Neural progenitor cell (in vitro differentiated cells): ENCODE results near the gene TRABD. TPM values are rescaled to one million over a fixed set of nuclear protein-coding genes. Genes with fewer than 3 reads are reported as not detected.

ENCODE experiments used
- DNase-seq: peaks from one replicate; pipeline ENCODE4 v3.0.0-alpha.2; 2016; ENCODE audit warnings: low spot score
- H2AFZ ChIP-seq: fragments of 200-600 bp; sonication (generic); replicated peaks from 2 replicates; pipeline ENCODE4 v1.6.1; 2016; ENCODE audit warnings: antibody characterized with exemption
- H3F3A ChIP-seq: fragments of 200-600 bp; sonication (generic); 2 replicates; pipeline ENCODE4 v1.6.1; 2016; ENCODE audit warnings: antibody characterized with exemption, low read depth
- H3K27ac ChIP-seq: fragments of 200-600 bp; sonication (generic); 2 replicates; pipeline ENCODE4 v1.5.1; 2016; ENCODE audit warnings: mild to moderate bottlenecking
- H3K27me3 ChIP-seq: fragments of 200-600 bp; sonication (generic); 2 replicates; pipeline ENCODE4 v1.6.1; 2016; ENCODE audit warnings: mild to moderate bottlenecking, moderate library complexity
- H3K36me3 ChIP-seq: fragments of 200-600 bp; sonication (generic); 2 replicates; pipeline ENCODE4 v1.5.1; 2016
- H3K4me1 ChIP-seq: fragments of 200-600 bp; sonication (generic); 2 replicates; pipeline ENCODE4 v1.6.1; 2016; ENCODE audit warnings: mixed run types
- H3K4me2 ChIP-seq: fragments of 200-600 bp; sonication (generic); 2 replicates; pipeline ENCODE4 v1.6.1; 2016
- H3K4me3 ChIP-seq: fragments of 200-600 bp; sonication (generic); 2 replicates; pipeline ENCODE4 v1.5.1; 2016
- H3K79me2 ChIP-seq: fragments of 200-600 bp; sonication (generic); 2 replicates; pipeline ENCODE4 v1.6.1; 2016; ENCODE audit warnings: low read depth
- H3K9ac ChIP-seq: fragments of 200-600 bp; sonication (generic); 2 replicates; pipeline ENCODE4 v1.6.1; 2016
- H3K9me3 ChIP-seq: fragments of 200-600 bp; sonication (generic); 2 replicates; pipeline ENCODE4 v1.5.1; 2016; ENCODE audit warnings: low read depth
- H4K20me1 ChIP-seq: fragments of 200-600 bp; sonication (generic); 2 replicates; pipeline ENCODE4 v1.6.1; 2016; ENCODE audit warnings: low read depth
- H3K27ac Mint-ChIP-seq: 3 replicates; pipeline ENCODE4 v1.8.0; 2021; ENCODE audit warnings: mixed read lengths
- H3K27me3 Mint-ChIP-seq: 2 replicates; pipeline ENCODE4 v1.8.0; 2022; ENCODE audit warnings: low read depth, mild to moderate bottlenecking, inconsistent platforms, moderate library complexity, mixed read lengths; ENCODE audit not compliant: insufficient read depth
- H3K36me3 Mint-ChIP-seq: 3 replicates; pipeline ENCODE4 v1.8.0; 2021; ENCODE audit warnings: mixed read lengths
- H3K4me1 Mint-ChIP-seq: 3 replicates; pipeline ENCODE4 v1.8.0; 2021; ENCODE audit warnings: mixed read lengths
- H3K4me3 Mint-ChIP-seq: 3 replicates; pipeline ENCODE4 v1.8.0; 2021; ENCODE audit warnings: mild to moderate bottlenecking, moderate library complexity, mixed read lengths
- H3K9me3 Mint-ChIP-seq: 3 replicates; pipeline ENCODE4 v1.8.0; 2020; ENCODE audit warnings: mixed read lengths
- EZH2 ChIP-seq: fragments of 200-600 bp; sonication (generic); IDR thresholded peaks from 2 replicates; pipeline ENCODE4 v1.6.1; 2017; ENCODE audit warnings: antibody characterized with exemption, mild to moderate bottlenecking, moderate library complexity
- EZH2phosphoT487 ChIP-seq: fragments of 200-600 bp; sonication (generic); IDR thresholded peaks from 2 replicates; pipeline ENCODE4 v1.6.1; 2017; ENCODE audit warnings: antibody characterized with exemption
- total RNA-seq: library from RNA; depleted of rRNA; stranded (reverse); fragments of >200 nt; gene quantifications from 2 replicates; pipeline ENCODE4 v1.2.3, GENCODE V29; 2015; ENCODE audit warnings: low replicate concordance
- TF ChIP-seq, protein P1 (sequence below): fragments of 200-600 bp; sonication (generic); IDR thresholded peaks from 2 replicates; pipeline ENCODE4 v1.5.1; 2017; ENCODE audit warnings: antibody characterized with exemption, mild to moderate bottlenecking

The TRABD gene
- total RNA-seq, 1 donor from 2014 or later, result 15.4 TPM

DNA sequence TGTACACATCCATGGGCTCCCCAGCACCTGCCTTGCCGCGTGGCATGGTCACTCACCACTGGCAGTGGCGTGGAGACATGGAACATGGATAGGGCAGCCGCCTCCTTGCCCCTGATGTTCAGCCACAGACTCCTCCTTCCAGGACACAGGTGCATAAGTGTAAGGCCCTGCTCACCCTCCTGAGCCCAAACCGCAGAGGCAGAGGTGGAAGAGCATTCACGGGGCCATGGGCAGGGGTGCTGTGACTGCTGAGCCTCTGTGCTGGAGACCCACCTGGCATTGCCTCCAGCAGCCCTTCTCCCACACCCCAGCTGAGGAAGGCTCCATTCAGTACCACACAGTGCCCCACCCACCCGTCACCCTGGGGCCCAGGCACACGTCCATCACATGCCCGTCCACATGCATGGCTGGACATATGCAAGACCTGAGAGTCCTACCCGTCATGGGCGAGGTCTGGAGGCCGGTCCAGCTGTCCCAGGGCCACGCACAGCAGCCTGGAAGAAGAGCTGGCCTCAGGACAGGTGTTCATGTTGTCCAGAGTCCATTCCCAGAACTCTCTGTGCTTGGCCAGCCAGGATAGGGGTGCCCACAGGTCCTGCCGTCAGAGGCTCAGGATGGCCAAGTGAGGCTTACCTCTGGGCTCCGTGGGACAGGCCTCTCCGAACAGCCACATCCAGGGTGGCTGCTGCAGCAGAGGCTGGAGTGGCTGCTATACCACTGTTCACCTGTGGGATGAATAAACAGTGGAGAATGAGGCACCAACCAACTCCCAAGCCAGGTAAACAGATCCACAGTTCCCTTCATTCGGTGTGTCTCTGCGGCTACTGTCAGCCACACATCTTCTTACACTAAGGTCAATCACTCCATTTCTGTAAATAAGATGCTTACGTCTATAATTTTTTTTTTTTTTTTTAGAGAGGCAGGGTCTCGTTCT lies 60.8 kb downstream of the TRABD start:
- H3K79me2 ChIP-seq, result peaks cover 42% of the 10 kb centered on the region
- no peak overlapping the region for H3K4me3 ChIP-seq
- TF ChIP-seq EZH2phosphoT487, result no peak
- no peak for TF ChIP-seq EZH2
- TF ChIP-seq, protein P1, sequence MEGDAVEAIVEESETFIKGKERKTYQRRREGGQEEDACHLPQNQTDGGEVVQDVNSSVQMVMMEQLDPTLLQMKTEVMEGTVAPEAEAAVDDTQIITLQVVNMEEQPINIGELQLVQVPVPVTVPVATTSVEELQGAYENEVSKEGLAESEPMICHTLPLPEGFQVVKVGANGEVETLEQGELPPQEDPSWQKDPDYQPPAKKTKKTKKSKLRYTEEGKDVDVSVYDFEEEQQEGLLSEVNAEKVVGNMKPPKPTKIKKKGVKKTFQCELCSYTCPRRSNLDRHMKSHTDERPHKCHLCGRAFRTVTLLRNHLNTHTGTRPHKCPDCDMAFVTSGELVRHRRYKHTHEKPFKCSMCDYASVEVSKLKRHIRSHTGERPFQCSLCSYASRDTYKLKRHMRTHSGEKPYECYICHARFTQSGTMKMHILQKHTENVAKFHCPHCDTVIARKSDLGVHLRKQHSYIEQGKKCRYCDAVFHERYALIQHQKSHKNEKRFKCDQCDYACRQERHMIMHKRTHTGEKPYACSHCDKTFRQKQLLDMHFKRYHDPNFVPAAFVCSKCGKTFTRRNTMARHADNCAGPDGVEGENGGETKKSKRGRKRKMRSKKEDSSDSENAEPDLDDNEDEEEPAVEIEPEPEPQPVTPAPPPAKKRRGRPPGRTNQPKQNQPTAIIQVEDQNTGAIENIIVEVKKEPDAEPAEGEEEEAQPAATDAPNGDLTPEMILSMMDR, result no peak
- no peaks in the 10 kb centered on the region for H3K27me3 ChIP-seq
- peak overlapping the region; percentile 93 for H3K4me2 ChIP-seq
- H3F3A ChIP-seq, result peaks cover 35% of the 10 kb centered on the region
- H3K9me3 ChIP-seq, result no peaks in the 10 kb centered on the region
- no peak overlapping the region for H3K27ac ChIP-seq
- Mint-ChIP-seq H3K9me3 (no peaks in the 10 kb centered on the region), H3K4me3 (peak overlapping the region; percentile 100), H3K27ac (no peak overlapping the region), H3K4me1 (peaks cover 30% of the 10 kb centered on the region), H3K36me3 (peaks cover 2% of the 10 kb centered on the region), H3K27me3 (peaks cover 4% of the 10 kb centered on the region)
- H3K9ac ChIP-seq, result no peak overlapping the region
- peaks cover 44% of the 10 kb centered on the region for H4K20me1 ChIP-seq
- H3K36me3 ChIP-seq, result no peaks in the 10 kb centered on the region
- DNase-seq, result no peak
- H3K4me1 ChIP-seq, result peaks cover 19% of the 10 kb centered on the region
- H2AFZ ChIP-seq, result no peak overlapping the region

DNA sequence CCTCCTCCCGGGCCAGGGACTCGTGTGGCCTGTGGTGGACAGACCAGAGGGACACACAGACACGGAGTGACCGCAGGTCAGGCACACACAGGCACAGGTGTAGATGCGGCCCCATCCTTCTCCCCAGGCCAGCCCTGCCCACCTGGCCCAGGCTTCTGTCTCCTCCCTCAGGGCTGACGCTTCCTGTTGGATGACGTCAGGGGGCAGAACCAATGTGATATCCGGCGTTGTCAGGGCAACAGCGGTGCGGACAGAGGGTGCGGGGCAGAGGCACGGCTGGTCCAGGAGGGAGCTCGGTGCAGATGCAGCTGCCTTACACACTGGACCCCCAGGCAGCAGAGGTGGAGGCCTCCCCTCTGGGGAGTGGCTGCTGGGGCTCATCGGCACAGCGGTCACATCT lies 62.0 kb downstream of the TRABD start:
- TF ChIP-seq EZH2phosphoT487 (no peak), EZH2 (no peak)
- TF ChIP-seq, protein P1, result no peak
- peaks cover 30% of the 10 kb centered on the region for H3K79me2 ChIP-seq
- H3K27me3 ChIP-seq, result no peaks in the 10 kb centered on the region
- H3K4me3 Mint-ChIP-seq, result peak overlapping the region; percentile 71
- peaks cover 2% of the 10 kb centered on the region for H3K36me3 Mint-ChIP-seq
- no peak overlapping the region for H3K27ac ChIP-seq
- H2AFZ ChIP-seq, result no peak overlapping the region
- no peak overlapping the region for H3K4me2 ChIP-seq
- no peaks in the 10 kb centered on the region for H3K36me3 ChIP-seq
- peaks cover 4% of the 10 kb centered on the region for H3K27me3 Mint-ChIP-seq
- H3K4me1 ChIP-seq, result peaks cover 17% of the 10 kb centered on the region
- peak; percentile 66 for DNase-seq
- H3K4me1 Mint-ChIP-seq, result peaks cover 22% of the 10 kb centered on the region
- peaks cover 38% of the 10 kb centered on the region for H3F3A ChIP-seq
- H3K4me3 ChIP-seq, result no peak overlapping the region
- no peaks in the 10 kb centered on the region for H3K9me3 Mint-ChIP-seq
- H3K9ac ChIP-seq, result no peak overlapping the region
- H3K27ac Mint-ChIP-seq, result peak overlapping the region; percentile 60
- no peaks in the 10 kb centered on the region for H3K9me3 ChIP-seq
- H4K20me1 ChIP-seq, result peaks cover 45% of the 10 kb centered on the region

DNA sequence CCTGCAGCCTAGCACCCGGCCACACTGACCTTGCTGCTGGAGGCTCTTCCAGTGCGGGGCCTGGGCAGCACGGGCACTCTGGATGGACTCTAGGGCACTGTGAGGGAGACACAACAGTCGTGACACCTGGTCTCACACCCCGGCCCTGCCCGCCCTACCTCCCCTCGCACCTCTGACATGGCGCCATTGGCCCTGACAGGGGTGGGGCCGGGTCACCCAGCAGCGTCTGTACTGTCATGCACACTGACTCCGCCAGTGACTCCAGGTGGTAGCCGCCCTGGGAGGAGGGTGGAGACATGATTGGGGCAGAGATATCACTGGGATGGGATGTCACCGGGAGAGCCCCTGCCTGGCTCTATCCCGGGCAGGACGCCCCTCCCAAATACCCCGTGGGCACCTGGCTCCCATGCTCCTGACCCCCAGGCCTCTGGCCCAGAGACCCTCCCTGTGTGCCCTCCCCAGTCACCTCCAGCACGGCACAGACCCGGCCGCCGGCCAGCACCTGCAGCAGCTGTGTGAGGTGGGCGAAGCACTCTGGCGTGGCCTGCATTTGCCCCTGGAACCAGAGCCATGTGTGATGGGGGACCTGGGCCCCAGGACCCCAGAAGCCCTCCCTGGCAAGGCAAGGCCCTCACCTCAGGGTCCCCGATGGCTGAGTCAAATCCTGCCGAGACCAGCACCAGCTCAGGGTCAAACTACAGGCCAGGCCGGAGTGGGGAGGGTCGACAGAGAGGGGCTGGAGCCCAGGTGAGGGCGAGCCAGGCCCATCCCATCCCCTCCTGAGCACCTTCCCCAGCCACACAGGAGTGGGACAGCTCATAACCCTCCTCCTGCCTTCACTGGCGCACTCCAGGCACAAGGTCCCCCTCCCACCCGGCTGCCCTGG lies 62.7 kb downstream of the TRABD start:
- no peak overlapping the region for H2AFZ ChIP-seq
- H3K27ac ChIP-seq, result no peak overlapping the region
- H3K4me3 ChIP-seq, result no peak overlapping the region
- no peak overlapping the region for H3K4me2 ChIP-seq
- TF ChIP-seq, protein P1, result no peak
- no peak for TF ChIP-seq EZH2
- TF ChIP-seq EZH2phosphoT487, result no peak
- no peaks in the 10 kb centered on the region for H3K36me3 ChIP-seq
- Mint-ChIP-seq H3K27me3 (peaks cover 4% of the 10 kb centered on the region), H3K4me1 (peaks cover 20% of the 10 kb centered on the region), H3K4me3 (no peak overlapping the region), H3K9me3 (no peaks in the 10 kb centered on the region), H3K27ac (no peak overlapping the region), H3K36me3 (peaks cover 2% of the 10 kb centered on the region)
- DNase-seq, result no peak
- no peaks in the 10 kb centered on the region for H3K9me3 ChIP-seq
- peaks cover 38% of the 10 kb centered on the region for H3F3A ChIP-seq
- peaks cover 43% of the 10 kb centered on the region for H4K20me1 ChIP-seq
- no peak overlapping the region for H3K9ac ChIP-seq
- peaks cover 23% of the 10 kb centered on the region for H3K79me2 ChIP-seq
- peaks cover 13% of the 10 kb centered on the region for H3K4me1 ChIP-seq
- H3K27me3 ChIP-seq, result no peaks in the 10 kb centered on the region

Other genes with a start within 250 kb of the TRABD start
- gene PIM3, start 225.1 kb upstream of the TRABD start, total RNA-seq, result 15.1 and 37.2 TPM in 2 replicates
- 0.15 TPM in 1 of 2 replicates, not detected in the other for gene IL17REL, start 173.1 kb upstream of the TRABD start, total RNA-seq
- gene TTLL8, start 127.6 kb upstream of the TRABD start, total RNA-seq, result not detected in 2 replicates
- not detected in 2 replicates for gene MLC1, start 100.5 kb upstream of the TRABD start, total RNA-seq
- gene MOV10L1, start 95.9 kb upstream of the TRABD start, total RNA-seq, result 0.99 TPM in 1 of 2 replicates, not detected in the other
- gene PANX2, start 15.2 kb upstream of the TRABD start, total RNA-seq, result 0.88 and 1.9 TPM in 2 replicates
- 7.6 and 20.8 TPM in 2 replicates for gene SELENOO, start 15.1 kb downstream of the TRABD start, total RNA-seq
- 16.9 and 44.6 TPM in 2 replicates for gene TUBGCP6, start 59.1 kb downstream of the TRABD start, total RNA-seq
- 5.4 and 27.6 TPM in 2 replicates for gene HDAC10, start 65.4 kb downstream of the TRABD start, total RNA-seq
- 18.7 and 28.4 TPM in 2 replicates for gene MAPK12, start 75.8 kb downstream of the TRABD start, total RNA-seq
- gene MAPK11, start 84.5 kb downstream of the TRABD start, total RNA-seq, result 0.37 TPM in 1 of 2 replicates, not detected in the other
- gene PLXNB2, start 121.7 kb downstream of the TRABD start, total RNA-seq, result 32.4 and 94.1 TPM in 2 replicates
- gene DENND6B, start 141.1 kb downstream of the TRABD start, total RNA-seq, result 1.0 and 7.8 TPM in 2 replicates
- 32.6 and 65.5 TPM in 2 replicates for gene PPP6R2, start 157.4 kb downstream of the TRABD start, total RNA-seq